AG04450 (cell line): ENCODE results near the gene SLC7A14. TPM values are rescaled to one million over a fixed set of nuclear protein-coding genes. Genes with fewer than 3 reads are reported as not detected.

Experiments
- CTCF ChIA-PET: fragments of 300-600, 350-600 bp; formaldehyde crosslinking; extraction: SDS; loops from one replicate; lab custom pipeline; 2022; ENCODE audit warnings: antibody characterized with exemption, inconsistent platforms; lab: Charles Lee
- POLR2A ChIA-PET: fragments of 350-600 bp; formaldehyde crosslinking; extraction: SDS; loops from one replicate; lab custom pipeline; 2021; ENCODE audit warnings: antibody characterized with exemption, inconsistent platforms; lab: Yijun Ruan, JAX
- DNase-seq: peaks from one replicate; pipeline ENCODE4 v3.0.0-alpha.2; 2011; ENCODE audit warnings: low read depth, low spot score
- H3K27ac ChIP-seq: one replicate; pipeline ENCODE4 v1.5.1; 2012; ENCODE audit warnings: low read depth, low read length, control low read depth
- H3K27me3 ChIP-seq: one replicate; pipeline ENCODE4 v1.6.0; 2012; ENCODE audit warnings: low read length; ENCODE audit not compliant: control insufficient read depth, insufficient read depth
- H3K4me3 ChIP-seq: 2 replicates; pipeline ENCODE4 v1.5.1; 2011; ENCODE audit warnings: mild to moderate bottlenecking, low read depth, low read length, control low read depth
- H3K9me3 ChIP-seq: 2 replicates; pipeline ENCODE4 v1.5.1; 2012; ENCODE audit warnings: low read length; ENCODE audit not compliant: control insufficient read depth, insufficient read depth
- CTCF ChIP-seq: IDR thresholded peaks from 2 replicates; pipeline ENCODE4 v1.5.1; 2011; ENCODE audit warnings: low read depth, low read length, control low read depth, inconsistent platforms
- polyA plus RNA-seq: library from polyadenylated mRNA; depleted of rRNA; stranded (reverse); fragments of >200 nt; gene quantifications from 2 replicates; pipeline ENCODE4 v1.2.3, GENCODE V29; 2011

SLC7A14 gene
- polyA plus RNA-seq, 1 experiment, result 2.3 TPM

- ChIA-PET POLR2A (no interaction called here), CTCF (interaction anchor here (0.6 to 1.1 kb wide), 2 partner anchors 54 to 346 kb away, joined by 3 to 5 read pairs; no protein-coding TSS in a partner anchor)
- no peak for DNase-seq
- Histone ChIP-seq H3K27ac (no peak overlapping the region), H3K27me3 (no peaks in the 10 kb centered on the region), H3K9me3 (no peaks in the 10 kb centered on the region), H3K4me3 (no peak overlapping the region)
- TF ChIP-seq CTCF, result no peak
Measured at GRCh38 chr3:170465955-170466354, 119.9 kb downstream of the SLC7A14 start.

- no peaks in the 10 kb centered on the region for H3K9me3 ChIP-seq
- POLR2A ChIA-PET, result no interaction called here
- no peak overlapping the region for H3K4me3 ChIP-seq
- CTCF ChIA-PET, result interaction anchor here (1.4 kb wide), 1 partner anchor 347 kb away, joined by 3 read pairs; no protein-coding TSS in a partner anchor
- DNase-seq, result no peak
- no peak overlapping the region for H3K27ac ChIP-seq
- H3K27me3 ChIP-seq, result no peaks in the 10 kb centered on the region
- TF ChIP-seq CTCF, result no peak
Measured at GRCh38 chr3:170463011-170463410, 122.9 kb downstream of the SLC7A14 start.

GRCh38 chr3:170458285-170458684, 127.6 kb downstream of the SLC7A14 start:
- no peak for DNase-seq
- ChIA-PET CTCF (no interaction called here), POLR2A (no interaction called here)
- Histone ChIP-seq H3K27me3 (no peaks in the 10 kb centered on the region), H3K4me3 (no peak overlapping the region), H3K27ac (no peak overlapping the region), H3K9me3 (no peaks in the 10 kb centered on the region)
- TF ChIP-seq CTCF, result no peak

GRCh38 chr3:170454509-170454908, 131.4 kb downstream of the SLC7A14 start:
- Histone ChIP-seq H3K4me3 (no peak overlapping the region), H3K9me3 (no peaks in the 10 kb centered on the region), H3K27me3 (no peaks in the 10 kb centered on the region), H3K27ac (no peak overlapping the region)
- CTCF ChIA-PET, result no interaction called here
- no peak for TF ChIP-seq CTCF
- POLR2A ChIA-PET, result no interaction called here
- no peak for DNase-seq

- CTCF ChIA-PET, result interaction anchor here (0.8 to 1.4 kb wide), 5 partner anchors 10 to 362 kb away, joined by 3 to 5 read pairs (median 3); no protein-coding TSS in a partner anchor
- POLR2A ChIA-PET, result no interaction called here
- Histone ChIP-seq H3K9me3 (no peaks in the 10 kb centered on the region), H3K27me3 (no peaks in the 10 kb centered on the region), H3K27ac (no peak overlapping the region), H3K4me3 (no peak overlapping the region)
- DNase-seq, result no peak
- no peak for TF ChIP-seq CTCF
Measured at GRCh38 chr3:170450039-170450438, 135.8 kb downstream of the SLC7A14 start.
